ENCODE results near the gene STX16. TPM values are rescaled to one million over a fixed set of nuclear protein-coding genes. Genes with fewer than 3 reads are reported as not detected.

Gene STX16
- total RNA-seq, 1 donor from 2014 or later = 31.4 TPM

- FAIRE-seq = no peak
- DNase-seq (ENCODE audit: low spot score in 2 of 2) = no peak
These were observed 18.4 kb downstream of the STX16 start for GRCh38 chr20:58669287-58670006.

DNA sequence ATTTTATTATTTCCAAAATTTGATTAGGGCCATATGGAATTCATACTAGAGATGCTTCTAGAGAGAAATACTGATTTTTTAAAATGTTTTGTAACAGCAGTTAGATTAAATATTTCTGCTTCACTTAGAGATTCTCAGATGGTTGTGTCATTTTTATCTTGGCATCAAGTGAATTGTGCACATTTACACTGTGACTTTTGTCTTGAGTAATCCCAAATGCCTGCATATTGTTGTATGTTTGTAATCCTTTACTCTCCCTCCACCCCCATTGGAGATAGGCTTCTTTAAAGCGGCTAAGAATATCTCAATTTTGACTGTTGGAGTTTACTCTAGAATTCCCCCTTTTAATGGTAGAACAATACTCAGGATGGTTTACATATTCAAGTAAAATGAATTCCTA is 19.0 kb downstream of the STX16 start:
- DNase-seq (ENCODE audit: low spot score in 2 of 2) (no peak), FAIRE-seq (no peak)

DNA sequence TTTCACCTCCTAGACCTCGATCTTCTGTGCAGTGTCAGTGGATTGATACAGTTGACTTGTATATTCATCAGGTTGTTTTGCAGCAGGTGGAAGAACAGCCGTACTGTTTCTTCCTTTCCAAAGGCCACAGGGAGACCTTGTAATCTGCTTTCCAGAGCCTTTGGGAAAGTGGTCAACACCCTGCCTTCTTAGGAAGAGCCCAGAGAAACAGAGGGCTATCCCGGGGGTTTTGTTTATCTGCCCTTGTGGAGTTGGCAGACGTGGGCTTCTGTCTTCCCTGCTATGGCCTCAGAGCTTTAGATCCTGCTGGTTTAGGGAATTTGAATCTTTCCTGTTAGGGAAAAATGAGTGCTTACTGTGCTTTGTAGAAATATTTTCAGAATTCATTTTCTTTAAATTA is 19.6 kb downstream of the STX16 start:
- FAIRE-seq (no peak), DNase-seq (ENCODE audit: low spot score in 2 of 2) (no peak)

- no peak for DNase-seq (ENCODE audit: low spot score in 2 of 2)
- FAIRE-seq = no peak
These were observed 22.0 kb downstream of the STX16 start for GRCh38 chr20:58673119-58673518.

- DNase-seq (ENCODE audit: low spot score in 2 of 2) (no peak), FAIRE-seq (no peak)
These were observed 24.1 kb downstream of the STX16 start for GRCh38 chr20:58675146-58675584.

DNA sequence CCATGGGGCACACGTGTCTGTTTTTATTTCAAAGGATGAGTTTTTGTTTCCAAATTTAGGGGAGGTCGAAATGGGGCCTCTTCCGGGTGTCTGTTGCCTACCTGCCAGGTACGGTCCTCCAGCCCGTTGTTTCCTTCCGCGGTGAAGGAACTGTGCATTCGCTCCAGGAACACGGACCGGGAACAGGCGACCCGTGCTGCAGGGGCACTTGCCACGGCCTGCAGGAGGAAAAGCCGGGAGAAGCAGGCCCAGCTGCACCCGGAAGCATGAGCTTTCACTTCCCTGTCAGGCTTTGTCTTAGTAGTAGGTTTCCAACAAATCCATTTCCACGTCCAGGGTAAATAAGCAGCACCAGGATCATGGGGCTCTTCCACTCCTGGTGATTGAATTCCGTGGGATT is 24.6 kb downstream of the STX16 start:
- FAIRE-seq = no peak
- no peak for DNase-seq (ENCODE audit: low spot score in 2 of 2)

DNA sequence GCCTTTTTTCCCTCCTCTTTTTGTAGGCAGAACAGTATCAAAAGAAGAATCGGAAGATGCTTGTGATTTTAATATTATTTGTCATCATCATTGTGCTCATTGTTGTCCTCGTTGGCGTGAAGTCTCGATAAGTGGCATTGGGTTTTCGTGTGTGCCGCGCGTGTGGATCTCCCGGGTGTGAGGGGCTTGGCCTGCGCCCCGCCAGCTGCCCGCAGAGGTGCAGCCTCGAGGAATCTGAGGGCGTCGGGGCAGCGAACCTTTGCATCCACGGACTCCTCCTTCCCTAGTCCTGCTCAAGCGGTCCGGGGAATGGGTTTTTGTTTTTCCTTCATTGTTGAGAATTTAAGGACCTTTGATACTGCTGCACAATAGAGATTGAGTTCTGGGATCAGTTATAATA is 25.1 kb downstream of the STX16 start:
- FAIRE-seq = no peak

GRCh38 chr20:58677079-58677604 is 26.1 kb downstream of the STX16 start:
- FAIRE-seq (no peak), DNase-seq (ENCODE audit: low spot score in 2 of 2) (no peak)

More for the DNA sequence above, 25.1 kb downstream of the STX16 start:
- DNase-seq (ENCODE audit: low spot score in 2 of 2) = no peak

DNA sequence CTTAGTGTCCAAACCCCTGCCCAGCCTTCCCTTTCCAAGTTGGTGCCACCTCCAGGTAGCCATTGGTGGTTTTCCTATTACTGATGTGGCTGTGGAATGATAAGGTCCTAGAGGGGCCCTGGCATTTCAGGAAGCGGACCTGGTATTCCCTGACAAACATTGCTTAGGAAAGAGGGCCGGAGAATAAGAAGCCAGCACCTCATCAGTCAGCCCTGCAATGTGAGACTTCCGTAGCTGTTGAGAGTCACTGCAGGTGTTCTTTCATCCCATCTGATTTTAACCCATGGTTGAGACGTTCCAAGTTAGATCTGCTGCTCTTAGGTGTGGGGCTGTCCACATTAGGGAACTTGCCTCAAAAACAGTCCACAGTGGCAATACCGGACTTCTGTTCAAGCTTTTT is 26.7 kb downstream of the STX16 start:
- FAIRE-seq (no peak), DNase-seq (ENCODE audit: low spot score in 2 of 2) (no peak)

- FAIRE-seq (no peak), DNase-seq (ENCODE audit: low spot score in 2 of 2) (no peak)
These were observed 27.7 kb downstream of the STX16 start for GRCh38 chr20:58678806-58679205.

DNA sequence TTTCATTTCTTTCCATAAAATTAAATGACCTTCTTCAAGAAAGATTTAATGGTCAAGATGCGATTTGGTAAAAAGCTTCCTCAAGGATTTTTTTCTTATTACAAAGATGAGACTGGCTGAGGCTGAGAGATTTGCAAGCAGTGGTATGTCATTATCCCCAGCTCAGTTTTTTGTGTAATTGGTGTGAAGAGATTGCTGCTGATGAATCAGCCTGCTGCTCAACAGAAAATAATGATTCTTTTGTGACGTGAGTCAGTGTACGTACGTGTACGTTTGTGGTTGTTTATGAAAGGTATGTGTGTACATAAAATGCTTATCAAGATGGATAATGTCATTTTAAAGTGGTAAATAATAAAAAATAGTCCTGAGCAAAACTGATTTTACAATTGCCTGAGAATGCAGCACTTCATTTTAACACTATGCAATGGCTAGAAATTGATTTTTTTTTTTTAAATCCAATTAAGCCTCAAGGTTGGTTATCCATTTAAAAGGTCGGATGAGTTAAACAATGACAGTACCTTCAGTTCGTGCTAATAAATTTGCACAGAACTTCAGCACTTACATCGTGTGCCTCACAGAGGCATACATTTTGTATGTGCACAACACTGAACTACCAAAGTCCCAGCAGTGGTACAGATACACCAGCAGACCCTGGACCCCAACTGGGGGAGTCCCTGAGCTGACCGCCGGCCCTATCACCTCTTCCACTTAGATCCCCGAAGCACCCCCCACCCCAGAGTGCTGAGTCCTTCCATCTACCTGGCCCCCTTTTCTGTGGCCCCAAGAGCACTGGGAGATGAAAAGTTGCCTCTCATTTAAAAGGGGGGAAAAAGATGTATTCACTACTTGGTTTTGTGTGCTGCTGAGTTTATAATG is 31.8 kb downstream of the STX16 start:
- FAIRE-seq = no peak
- DNase-seq (ENCODE audit: low spot score in 2 of 2) = no peak

DNA sequence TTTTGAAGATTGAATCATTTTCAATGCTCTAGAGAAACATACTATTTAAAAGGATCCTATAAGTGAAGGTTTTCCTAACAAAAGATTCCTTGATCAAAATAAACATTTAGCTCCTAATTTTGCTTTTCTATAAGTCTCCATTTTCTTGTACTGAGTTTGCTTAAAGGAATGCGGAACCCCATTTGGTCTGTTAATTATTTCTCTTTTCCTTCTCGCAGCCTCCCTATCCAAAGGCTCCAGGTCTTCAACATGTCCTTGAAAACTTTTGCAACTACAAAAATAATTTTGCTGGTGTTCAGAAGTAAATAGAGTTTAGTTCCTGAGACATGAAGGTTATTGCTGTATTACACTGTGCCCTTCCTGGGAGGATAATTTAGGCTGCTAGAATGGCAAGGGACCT is 33.2 kb downstream of the STX16 start:
- FAIRE-seq (no peak), DNase-seq (ENCODE audit: low spot score in 2 of 2) (no peak)

DNA sequence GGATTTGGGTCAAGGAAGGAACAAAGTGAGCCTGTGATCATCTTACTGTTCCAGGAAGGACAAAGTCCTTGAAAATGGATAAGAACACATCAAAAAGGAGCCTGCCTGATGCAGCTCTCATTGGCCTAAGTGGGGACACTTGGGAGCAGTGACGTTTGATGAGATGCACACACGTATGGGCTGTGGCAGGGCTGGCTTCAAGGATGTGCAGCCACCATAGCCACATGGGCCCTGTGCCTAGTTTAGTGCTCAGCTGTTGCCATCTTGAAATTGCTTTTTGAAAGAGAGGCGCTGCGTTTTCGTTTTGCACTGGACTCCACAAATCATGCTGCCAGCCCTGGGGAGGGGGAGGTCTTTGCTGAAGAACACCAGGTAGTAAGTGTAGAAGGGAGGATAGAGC is 34.9 kb downstream of the STX16 start:
- DNase-seq (ENCODE audit: low spot score in 2 of 2) (no peak), FAIRE-seq (no peak)

GRCh38 chr20:58688414-58688813 is 37.3 kb downstream of the STX16 start:
- DNase-seq (ENCODE audit: low spot score in 2 of 2) = no peak
- no peak for FAIRE-seq

GRCh38 chr20:58688840-58689239 is 37.8 kb downstream of the STX16 start:
- DNase-seq (ENCODE audit: low spot score in 2 of 2) (no peak), FAIRE-seq (no peak)

DNA sequence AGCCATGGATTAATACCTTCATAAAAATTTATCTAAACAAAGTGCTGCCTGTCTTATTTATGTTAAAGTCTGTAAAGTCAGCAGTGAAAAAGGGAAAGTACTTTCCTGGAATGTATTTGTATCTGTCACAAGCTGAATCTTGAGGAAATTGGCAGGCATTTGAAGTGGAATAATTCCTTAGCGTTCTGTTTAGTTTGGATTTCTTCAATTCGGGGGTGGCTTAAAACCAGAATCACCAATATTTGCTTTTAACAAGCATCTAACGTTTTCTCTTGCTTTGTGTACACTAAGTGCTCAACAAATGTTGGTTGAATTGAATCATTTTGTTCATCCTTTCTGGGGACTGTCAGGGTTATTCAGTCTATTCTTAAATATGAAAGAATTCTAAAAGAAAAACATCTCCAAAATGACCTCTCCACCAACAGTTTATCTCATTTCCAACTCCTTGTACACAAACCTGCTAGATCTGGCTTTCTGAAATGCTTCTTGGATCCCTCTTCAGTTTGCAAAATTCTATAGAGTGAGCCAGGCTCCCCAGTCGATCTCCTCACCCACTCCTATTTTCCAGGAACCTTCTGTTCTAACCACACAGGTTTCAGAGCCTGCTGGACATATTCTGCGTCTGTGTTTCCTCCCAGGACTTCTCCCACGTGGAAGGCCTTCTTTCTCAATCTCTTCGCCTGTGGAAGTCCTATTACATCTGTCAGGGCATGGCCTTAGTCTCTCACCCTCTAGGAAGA is 39.5 kb downstream of the STX16 start:
- no peak for DNase-seq (ENCODE audit: low spot score in 2 of 2)

DNA sequence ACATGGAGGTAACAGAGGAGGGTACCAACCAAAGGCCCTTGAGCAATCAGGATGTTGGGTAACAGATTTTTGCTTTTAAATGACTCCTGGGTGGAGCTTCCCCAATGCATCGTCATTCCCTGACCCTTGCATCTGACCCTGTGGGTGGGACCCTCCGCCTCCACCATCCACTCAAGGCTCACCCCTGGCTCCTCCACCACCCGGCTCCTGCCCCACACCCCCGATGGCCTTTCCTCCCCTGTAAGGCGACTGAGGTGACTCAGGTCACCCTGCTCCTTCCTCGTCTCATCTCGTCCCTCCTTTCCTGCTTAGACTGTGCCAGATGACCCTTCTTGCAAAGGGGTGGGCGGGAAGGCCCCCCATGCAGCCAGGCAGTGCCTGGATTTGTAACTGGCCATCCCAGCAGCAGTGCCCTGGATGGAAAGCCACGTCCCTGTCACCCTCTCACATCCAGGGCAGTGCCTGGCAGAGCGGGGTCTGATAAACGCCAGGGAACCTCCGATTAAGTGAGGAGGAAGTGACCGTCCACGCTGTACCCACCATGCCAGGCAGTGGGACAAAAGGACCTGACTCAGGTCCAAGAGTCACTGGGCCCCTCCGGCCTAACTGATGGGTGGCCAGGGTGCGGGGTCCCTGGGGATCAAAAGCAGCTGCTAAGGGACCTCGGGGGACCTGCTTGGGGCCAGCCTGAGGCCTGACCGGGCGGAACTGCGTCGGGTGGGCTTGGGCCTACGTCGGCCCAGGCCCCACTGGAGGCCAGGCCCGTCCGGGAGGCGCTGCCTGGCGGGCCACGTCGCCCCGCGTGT is 40.9 kb downstream of the STX16 start:
- no peak for DNase-seq (ENCODE audit: low spot score in 2 of 2)

More for the DNA sequence above, 39.5 kb downstream of the STX16 start:
- FAIRE-seq = no peak

DNA sequence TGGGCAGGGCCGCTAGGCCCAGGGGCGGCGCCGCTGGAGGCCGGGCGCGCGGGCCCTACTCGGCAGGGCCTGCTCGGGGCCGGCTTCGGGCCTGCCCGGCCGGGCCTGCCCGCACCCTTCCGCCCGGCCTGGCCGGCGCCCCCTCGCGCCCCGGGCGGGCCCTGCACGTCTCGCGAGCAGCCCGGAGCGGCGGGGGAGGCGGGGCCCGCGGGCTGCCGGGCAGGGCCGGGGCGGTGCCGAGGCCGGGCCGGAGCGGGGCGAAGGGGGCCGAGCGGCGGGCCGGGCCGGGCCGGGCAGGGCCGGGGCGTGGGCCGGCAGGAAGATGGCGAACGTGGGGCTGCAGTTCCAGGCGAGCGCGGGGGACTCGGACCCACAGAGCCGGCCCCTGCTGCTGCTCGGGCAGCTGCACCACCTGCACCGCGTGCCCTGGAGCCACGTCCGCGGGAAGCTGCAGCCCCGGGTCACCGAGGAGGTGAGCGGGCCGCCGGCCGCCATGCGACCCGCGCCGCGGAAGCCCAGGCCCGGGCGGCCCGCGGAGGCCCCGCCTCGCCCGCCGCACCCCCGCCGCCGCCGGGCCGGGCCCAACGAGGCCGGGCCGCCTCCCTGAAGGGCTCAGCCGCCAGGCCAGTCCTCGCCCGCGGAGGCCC is 41.6 kb downstream of the STX16 start, which contains the start of gene NPEPL1:
Gene NPEPL1 (plus strand): TSS at position 222 of the 647 bp plus-strand sequence. CDS start 101 bp downstream, at position 323.
- FAIRE-seq (no peak), DNase-seq (ENCODE audit: low spot score in 2 of 2) (peak; percentile 86 to 91)

More for the DNA sequence above, 40.9 kb downstream of the STX16 start:
- FAIRE-seq = no peak
